Measurements from ENCODE around the gene ZBTB20. TPM values are rescaled to one million over a fixed set of nuclear protein-coding genes. Genes with fewer than 3 reads are reported as not detected.

ZBTB20 gene
- total RNA-seq, 1 experiment from 2014 or later = 0.10 TPM

DNA sequence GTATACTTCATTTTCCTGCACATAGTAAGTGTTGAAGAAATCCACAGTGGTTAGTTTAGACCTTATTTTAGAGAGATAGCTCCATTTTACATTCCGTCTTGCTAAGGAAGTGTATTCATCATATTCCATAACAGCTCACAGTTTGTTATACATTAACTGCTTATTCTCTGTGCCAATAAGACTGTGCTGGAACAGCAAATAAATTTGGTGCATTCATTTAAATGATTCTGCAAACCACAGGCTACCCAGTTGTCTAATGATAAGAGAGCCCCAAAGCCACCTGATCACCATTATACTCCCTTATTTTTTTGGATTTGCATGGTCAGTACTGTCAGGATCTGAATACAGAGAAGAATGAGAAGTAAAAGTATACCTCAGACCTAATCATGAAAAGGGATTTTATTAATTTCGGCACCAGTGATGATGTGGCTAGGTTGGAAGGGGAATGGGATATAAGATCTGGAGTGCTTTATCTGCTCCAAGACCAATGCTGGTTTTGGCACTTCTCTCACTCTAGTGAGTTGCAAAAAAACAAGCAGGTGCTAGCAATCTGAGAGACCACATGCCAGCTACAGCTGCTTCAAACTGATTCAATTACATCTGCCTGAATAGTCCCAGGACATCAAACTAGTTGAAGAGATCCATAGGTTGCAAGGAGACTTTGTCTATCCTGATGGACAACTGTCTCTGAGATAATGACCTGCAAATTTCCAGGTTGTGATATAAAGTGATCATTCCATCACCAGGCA lies 254.8 kb downstream of the ZBTB20 start:
- DNase-seq (ENCODE audit: low spot score) = peak; percentile 86
- in situ Hi-C loops (cut with HindIII; ENCODE audit: low sequenced_read_pairs) = no loop called here

DNA sequence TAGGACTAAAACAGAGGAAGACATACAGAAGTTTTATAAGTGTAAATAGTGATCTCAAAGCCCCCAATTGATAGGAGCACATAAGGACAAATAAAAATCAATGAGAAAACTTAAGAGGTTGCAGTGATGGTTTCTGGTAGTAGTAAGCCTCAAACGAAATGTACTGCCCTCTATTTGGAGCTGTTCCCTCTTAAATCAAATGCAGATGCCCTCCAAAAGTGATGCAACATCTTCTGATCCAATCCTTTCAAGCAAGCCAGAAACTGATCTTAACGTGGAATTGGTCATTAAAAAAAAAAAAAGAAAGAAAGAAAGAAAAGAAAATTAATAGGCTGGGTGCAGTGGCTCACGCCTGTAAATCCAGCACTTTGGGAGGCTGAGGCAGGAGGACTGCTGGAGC lies 259.3 kb downstream of the ZBTB20 start:
- no peak for DNase-seq (ENCODE audit: low spot score)
- in situ Hi-C loops (cut with HindIII; ENCODE audit: low sequenced_read_pairs) = no loop called here

DNA sequence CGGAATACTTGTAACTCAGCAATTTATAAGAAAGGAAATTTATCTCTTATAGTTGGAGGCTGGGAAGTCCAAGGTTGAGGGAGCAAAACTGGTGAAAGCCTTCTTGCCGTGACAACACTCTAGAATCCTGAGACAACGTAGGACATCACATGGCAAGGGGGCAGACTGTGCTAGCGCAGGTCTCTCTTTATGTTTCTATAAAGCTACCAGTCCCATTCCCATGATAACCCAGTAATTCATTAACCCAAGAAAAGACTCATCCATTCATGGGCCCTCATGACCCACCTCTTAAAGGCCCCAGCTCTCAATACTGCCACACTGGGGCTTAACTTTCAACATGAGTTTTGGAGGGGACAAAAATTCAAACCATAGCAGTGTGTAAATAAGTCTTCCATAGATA lies 260.2 kb downstream of the ZBTB20 start:
- in situ Hi-C loops (cut with HindIII; ENCODE audit: low sequenced_read_pairs) = no loop called here

DNA sequence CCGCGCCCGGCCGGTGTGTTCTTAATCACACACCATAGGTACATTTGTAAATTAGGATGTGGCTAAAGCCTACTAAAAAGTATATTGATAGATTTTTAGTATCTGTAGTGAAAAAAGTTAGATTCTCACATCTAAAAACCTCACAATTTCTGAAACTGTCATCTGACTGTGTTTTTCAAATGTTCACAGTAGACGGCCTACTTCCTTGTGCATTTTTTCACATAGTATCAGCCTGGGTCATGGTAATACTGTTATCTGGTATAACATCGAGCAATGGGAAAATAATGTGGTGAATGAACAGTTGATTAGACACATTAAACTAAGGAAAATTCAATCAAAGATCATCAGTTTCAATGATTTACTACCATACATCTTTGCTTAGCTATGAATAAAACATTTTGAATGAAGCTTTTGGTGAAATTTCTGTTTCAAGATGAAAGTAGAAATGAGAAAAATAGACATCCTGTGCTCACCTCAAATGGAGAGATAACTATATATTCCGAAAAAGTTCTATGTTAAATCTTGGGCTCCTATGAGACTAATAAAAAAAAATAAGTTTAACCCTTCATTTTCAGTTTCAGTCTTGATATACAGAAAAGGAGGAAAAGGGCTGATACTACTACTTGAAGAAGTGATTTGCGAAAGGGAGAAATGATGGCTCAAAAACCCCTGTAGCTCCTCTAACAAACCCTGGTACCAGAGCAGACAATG lies 262.7 kb downstream of the ZBTB20 start:
- in situ Hi-C loops (cut with HindIII; ENCODE audit: low sequenced_read_pairs) = no loop called here
- no peak for DNase-seq (ENCODE audit: low spot score)

More for the DNA sequence above, 260.2 kb downstream of the ZBTB20 start:
- DNase-seq (ENCODE audit: low spot score) = no peak

DNA sequence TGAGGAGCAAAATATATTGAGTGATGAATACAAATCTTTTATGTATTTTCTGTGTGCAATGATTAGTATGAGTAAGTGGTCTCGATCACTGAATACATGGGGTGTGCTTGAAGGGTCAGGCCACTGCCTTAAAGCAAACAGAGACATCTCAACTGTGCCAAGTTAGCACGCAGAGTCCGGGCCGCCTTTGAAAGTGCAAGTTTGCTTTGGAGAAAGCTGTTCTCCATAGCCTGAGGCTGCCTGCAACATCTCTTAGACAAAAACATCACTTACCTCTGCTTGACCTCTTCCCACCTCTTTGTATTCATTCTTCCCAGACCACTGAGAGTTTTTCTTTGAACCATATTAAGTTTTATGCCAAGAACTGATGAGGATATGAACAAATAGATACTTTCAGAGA lies 267.0 kb downstream of the ZBTB20 start:
- in situ Hi-C loops (cut with HindIII; ENCODE audit: low sequenced_read_pairs) = no loop called here
- peak; percentile 73 for DNase-seq (ENCODE audit: low spot score)

DNA sequence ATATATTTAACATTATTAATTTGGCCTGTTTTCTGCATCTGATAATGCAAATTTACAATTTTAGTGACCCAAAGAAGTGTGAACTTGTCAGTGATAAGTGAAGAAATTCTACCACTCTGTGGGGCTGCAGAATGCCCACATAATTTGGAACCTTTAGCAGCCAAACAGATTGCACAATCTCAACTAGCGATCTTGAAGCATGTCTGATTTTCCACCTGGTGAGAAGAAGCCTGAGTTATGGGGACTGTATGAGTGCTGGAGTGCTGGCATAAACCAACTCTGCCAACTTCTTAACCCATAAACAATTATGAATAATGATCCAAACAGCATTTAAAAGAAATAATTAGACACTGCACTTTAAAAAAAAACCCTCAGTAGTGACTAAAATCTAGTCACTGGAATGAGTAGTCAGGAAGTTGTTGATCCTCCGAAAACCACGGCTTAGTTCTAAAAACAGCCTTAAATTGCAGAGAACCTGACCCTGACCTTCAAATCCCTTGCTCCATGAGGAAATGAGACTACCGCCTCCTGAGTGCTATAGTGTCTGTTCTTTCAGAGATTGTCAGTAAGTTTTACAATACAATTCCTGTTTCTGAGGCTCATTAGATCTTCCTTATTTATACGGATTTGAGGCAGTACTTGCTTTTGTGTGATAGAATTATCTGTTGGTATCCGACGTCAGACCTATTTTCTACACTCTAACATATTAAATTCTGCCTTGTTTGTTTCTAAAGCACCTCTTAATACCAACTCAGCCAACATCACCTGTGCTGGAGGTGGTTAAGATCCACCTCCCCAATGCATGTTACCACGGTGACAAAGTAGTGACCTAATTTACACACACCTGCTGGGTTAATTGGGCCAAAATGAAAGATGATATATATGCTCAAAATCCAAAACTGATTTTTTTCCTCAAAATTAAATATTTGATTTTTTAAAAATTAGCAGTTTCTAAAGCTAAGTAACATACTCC lies 267.7 kb downstream of the ZBTB20 start:
- in situ Hi-C loops (cut with HindIII; ENCODE audit: low sequenced_read_pairs) = no loop called here
- DNase-seq (ENCODE audit: low spot score) = peak; percentile 88

DNA sequence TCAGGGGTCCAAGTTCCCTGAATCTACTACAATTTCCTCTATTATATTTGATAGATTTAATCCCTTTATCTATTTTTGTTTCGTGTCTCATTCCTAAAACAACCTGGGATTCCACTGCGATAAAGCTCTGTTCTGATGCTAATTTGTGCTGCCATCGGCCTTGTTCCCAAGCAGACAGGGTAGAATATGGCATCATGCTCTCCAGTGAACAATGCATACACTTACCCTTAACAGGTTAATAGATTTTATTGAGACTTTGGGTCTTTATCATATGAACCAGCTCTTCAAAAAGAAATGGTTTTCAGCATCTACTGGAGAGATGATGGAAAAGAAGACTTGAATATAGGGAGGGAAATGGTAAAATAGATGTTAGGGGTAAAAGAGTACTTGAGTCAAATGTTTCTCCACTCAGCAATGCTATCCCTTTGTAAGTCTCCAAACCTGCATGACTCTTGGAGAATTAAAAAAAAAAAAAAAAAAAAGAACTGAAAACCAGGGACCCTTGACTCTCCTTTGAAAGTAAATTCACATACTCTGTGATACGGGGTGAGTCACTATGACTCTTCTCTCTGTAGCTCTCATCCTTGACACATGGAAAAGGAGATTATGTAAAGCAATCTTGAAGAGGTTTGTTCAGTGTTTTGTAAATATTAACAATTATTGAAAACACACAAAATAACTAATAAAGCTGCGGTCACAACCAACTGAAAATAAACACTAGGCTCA lies 268.8 kb downstream of the ZBTB20 start:
- DNase-seq (ENCODE audit: low spot score) = peak; percentile 39
- in situ Hi-C loops (cut with HindIII; ENCODE audit: low sequenced_read_pairs) = no loop called here

DNA sequence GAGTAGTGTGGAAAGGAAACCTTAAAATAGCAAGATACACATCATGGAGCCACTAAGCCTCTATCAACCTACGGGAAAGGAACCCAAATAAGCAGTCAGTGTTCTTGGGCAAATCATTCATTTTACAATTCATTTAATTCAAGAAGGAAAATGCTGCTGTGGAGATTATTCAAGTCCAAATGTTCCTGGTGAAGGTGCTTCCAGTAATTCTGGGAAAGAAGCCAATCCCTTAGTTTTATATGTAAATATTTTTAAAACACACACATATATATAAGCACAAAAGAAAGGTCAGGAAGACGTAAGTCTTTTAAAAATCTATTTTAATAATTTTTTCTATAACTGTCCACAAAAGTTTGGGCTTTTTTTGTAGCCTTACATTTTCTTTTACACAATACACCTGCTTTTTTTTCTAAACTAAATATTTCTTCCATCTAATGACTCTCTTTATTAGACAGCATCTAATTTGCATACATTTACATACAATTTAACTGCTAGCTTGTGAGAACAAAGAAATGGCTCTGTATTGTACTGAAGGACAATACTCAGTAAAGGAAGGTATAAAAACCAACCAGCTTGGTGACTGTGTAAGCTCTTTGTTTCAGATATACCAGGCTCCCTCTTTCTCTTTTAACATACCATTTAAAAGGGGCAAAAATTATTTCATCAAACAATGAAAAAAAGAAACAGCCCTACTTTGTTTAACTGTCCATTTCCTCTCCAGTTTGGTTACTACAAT lies 269.5 kb downstream of the ZBTB20 start:
- in situ Hi-C loops (cut with HindIII; ENCODE audit: low sequenced_read_pairs) = no loop called here

DNA sequence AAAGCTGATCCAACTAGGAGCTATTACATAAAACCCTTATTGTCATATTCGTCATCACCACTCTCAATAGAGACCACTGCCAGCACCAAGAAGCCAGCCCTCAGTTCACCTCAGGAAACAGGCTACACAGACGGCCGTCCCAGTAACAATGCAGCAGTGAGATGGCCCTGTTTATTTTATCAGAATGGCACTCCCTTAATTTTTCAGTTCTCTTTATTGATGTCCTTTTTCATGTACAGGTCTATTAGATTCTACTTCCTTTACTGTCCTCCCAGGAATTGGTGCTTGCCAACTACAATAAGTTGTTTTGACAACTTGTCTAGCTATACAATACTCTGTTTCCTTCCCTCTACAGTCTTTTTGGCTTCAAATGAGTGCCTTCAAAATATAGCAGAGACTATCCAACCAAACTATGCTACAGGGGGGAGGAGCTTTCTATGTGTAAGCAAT lies 272.5 kb downstream of the ZBTB20 start:
- in situ Hi-C loops (cut with HindIII; ENCODE audit: low sequenced_read_pairs) = no loop called here
- peak; percentile 62 for DNase-seq (ENCODE audit: low spot score)

More for the DNA sequence above, 269.5 kb downstream of the ZBTB20 start:
- DNase-seq (ENCODE audit: low spot score) = peak; percentile 25

DNA sequence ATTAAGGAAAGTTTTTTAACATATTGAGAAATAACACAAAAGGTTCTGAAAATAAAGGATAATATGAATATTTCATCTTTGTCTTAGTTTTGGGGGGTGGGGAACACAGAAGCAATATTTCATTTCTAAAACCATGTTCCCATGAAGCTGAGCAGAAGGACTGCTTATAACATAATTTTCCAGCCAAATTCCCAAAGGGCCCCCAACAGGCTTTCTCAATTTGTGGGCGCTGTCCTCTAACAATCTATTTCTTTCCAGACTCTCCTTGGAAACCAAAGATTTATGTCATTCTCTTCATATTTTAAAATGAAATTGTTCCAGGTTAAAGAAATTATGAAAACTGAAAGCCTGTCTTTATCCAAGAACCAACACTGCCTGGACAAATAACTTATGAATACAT lies 273.5 kb downstream of the ZBTB20 start:
- in situ Hi-C loops (cut with HindIII; ENCODE audit: low sequenced_read_pairs) = no loop called here
- no peak for DNase-seq (ENCODE audit: low spot score)

DNA sequence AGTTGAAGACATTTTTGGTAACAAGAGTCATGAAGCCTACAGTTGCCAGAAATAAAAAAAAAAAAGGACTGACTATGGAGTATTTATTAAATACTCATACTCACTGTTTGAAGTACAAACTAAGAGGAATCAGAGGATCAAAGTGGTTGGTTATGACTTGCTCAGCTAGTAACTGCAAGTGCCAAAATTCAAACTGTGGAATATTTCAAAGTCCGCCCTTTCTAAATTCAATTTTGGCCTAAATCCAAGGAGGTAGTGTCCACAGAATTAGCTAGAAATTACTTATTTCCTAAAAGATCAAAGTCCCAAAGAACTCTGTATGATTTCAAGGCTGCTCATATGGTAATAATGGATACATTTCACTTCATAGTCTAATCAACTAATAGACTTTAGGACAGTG lies 274.5 kb downstream of the ZBTB20 start:
- in situ Hi-C loops (cut with HindIII; ENCODE audit: low sequenced_read_pairs) = no loop called here
- DNase-seq (ENCODE audit: low spot score) = no peak

DNA sequence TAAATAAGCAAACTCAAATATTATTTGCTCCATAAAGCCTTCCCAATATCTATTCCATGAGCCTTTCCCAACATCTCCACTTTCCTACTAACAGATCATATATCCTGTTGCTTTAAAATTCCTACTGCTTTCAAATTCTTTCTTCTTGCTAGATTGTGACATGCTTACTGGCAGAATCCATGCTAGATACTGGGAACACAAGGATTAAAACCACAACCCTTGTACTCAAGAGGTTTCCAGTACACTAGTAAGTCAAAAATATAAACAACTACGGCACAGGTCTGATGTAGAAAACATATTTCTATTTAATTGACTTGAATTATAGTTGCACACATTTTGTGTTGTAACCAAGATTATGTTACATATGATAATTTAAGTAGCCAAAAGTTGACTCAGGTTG lies 275.0 kb downstream of the ZBTB20 start:
- no peak for DNase-seq (ENCODE audit: low spot score)
- in situ Hi-C loops (cut with HindIII; ENCODE audit: low sequenced_read_pairs) = no loop called here

DNA sequence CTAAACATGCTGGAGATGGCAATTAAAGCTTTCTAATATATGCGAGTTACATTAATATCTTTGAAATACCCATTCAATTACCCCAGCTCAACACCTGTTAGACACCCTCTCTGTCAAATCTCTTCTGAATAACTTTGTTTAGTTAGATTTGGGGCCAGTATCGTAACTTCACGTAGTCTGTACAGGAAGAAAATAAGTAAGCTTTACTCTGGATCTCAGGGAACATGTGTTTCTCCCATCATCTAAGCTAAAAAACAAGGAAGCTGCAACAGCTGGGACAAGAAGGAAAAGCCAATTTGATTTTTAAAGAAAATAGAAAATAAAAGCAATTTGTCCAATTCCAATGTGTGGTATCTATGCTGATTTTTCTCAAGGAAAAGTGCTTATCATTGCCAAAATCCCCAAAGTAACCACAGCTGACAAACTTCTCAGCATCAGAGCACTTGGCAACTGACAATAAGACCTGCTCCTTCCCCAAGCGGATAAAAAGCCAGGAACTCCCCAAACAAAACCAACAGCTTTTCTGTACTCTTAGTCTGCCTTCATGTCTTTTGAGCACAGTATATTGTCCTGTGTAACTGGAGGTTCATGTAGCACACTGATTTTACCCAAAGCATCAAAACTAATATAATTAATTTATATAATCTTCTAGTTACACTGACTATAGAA lies 279.1 kb downstream of the ZBTB20 start:
- in situ Hi-C loops (cut with HindIII; ENCODE audit: low sequenced_read_pairs) = no loop called here
- no peak for DNase-seq (ENCODE audit: low spot score)

DNA sequence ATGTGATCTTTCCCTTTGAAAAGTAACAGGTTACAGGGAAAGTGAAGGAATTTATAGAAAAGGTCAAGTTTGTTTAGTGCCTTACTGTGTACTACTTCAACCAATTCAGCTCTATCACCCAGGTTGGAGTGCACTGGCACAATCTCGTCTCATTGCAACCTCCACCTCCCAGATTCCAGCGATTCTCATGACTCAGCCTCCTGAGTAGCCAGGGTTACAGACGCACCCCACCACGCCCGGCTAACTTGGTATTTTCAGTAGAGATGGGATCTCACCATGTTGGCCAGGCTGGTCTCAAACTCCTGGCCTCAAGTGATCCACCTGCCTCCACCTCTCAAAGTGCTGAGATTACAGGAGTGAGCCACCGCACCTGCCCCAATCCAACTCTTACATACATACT lies 279.7 kb downstream of the ZBTB20 start:
- DNase-seq (ENCODE audit: low spot score) = no peak
- in situ Hi-C loops (cut with HindIII; ENCODE audit: low sequenced_read_pairs) = no loop called here

DNA sequence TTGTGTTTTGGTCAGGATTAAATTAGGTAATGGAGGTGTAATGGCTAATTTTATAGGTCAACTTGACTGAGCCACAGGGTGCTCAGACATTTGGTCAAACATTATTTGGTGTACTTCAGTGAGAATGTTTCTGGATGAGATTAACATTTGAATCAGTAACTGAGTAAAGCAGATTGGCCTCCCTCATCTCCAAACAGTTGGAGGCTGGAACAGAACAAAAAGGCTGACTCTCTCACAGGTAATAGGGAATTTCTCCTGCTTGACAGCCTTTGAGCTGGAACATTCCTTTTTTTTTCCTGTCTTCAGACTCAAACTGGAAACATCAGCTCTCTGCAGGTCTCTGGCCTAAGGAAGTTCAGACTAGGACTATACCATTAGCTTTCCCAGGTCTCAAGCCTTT lies 280.7 kb downstream of the ZBTB20 start:
- in situ Hi-C loops (cut with HindIII; ENCODE audit: low sequenced_read_pairs) = no loop called here
- DNase-seq (ENCODE audit: low spot score) = peak; percentile 59

DNA sequence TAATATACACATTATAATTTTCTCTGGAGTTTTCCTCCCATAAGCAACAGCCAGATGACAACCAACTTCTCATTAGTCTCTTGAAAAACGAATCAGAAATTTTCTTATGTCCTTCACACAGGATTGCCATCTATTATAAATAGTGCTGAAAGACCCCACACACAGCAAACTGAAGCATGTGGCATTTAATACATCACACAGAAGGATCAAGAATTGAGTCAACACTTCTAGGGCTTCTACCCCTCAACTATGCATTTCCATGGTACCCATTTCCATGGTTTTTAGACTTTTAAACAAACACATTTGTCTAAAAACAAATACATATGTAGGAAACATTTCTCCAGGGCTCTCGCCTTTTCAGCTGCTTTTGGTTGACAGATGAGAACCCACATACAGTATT lies 282.1 kb downstream of the ZBTB20 start:
- DNase-seq (ENCODE audit: low spot score) = no peak
- in situ Hi-C loops (cut with HindIII; ENCODE audit: low sequenced_read_pairs) = no loop called here

DNA sequence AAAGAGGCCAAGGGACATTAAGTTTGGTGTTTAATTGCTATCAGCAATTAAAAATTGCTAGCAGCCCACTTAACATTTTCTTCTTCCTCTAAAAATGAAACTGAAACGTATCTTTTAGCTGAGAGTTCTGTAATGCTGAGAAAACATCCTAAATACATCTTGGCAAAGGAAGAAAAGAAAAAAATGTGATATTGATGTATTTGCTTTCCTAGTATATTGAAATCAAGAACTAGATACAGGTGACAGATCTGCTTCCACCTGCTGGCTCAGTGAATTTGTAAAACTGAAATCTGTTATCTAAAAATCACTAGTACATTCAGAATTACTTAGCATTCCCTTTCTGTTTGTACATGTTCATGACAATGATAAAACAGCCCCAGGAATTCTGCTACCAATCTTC lies 283.2 kb downstream of the ZBTB20 start:
- peak; percentile 59 for DNase-seq (ENCODE audit: low spot score)

DNA sequence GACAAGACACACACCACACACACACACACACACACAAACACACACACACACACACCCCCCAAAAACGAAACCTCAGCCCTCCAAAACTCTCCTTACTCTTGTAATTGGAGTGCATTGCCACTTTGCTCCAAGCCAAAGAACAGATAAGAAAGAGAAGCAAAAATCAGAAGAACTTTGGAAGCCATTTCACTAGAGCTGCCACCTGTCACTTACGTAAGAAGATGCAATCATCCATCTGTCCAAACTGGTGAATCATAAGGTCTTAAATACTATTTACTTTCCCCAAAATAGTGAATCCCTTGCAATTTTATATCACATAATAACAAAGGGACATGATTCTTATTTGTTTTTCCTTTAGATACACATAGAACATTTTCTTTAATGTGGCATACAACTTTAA lies 285.4 kb downstream of the ZBTB20 start:
- DNase-seq (ENCODE audit: low spot score) = peak; percentile 85
- in situ Hi-C loops (cut with HindIII; ENCODE audit: low sequenced_read_pairs) = no loop called here

More for the DNA sequence above, 283.2 kb downstream of the ZBTB20 start:
- in situ Hi-C loops (cut with HindIII; ENCODE audit: low sequenced_read_pairs) = no loop called here

Measured in G401 (cell line).